NCI-H69 (cell line): Measurements from ENCODE around the gene LRRC8E.

Source experiments
- DNase-seq: peaks from one replicate; lab custom pipeline; 2025; lab: John Stamatoyannopoulos, UW

LRRC8E gene

DNA sequence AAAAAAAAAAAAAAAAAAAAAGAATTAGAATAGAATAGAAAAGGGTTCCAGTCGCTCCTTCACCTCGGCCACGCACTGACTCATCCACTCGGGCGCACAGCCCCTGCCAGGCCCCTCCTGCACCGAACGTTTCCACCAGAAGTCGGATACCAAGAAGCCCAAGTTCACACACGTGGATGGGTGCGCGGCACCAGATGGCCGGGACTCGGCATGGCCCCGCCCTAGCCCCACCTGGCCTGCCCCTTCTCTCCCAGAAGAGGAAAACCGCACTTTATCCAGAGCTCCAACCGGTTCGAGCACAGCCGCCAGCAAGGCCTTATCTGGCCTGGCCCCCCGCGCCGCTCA lies 20.0 kb upstream of the LRRC8E start:
- no peak for DNase-seq

DNA sequence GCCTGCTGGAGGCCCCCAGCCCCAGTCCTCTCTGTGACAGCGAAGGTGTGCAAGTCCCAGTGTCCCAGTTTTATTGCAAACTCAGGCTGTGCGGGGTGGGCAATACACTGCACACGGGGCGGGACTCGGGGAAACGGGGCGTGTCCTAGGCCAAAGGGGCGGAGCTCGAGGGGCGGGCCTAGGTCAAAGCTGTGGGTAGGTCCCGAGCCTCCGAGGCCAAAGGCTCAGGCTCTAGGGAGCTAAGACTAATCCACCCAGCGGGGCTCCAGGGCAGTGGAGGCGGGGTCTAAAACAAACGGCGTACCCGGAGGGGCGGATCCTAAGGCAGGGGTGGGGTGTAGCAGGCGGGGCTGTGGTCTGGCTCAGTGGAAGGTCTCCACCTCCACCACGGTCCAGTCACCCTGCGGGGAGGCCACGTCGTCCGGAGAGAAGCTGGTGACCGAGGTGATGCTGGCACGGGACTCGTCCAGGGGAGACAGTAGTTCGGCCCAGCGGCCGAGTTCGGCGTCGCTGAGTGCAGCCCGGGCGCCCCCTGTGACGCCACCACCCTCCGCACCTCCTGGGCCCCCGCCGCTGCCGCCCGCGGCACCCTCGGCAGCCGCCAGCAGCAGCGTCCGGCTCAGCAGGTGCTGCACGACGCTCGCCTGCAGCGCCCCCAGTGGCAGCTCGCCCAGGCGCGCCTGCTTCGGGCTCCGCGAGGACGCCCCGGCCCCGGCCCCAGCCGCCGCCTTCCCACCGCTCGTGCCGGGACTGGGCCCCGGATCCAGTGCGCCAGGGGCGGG lies 19.4 kb upstream of the LRRC8E start:
- DNase-seq: no peak

DNA sequence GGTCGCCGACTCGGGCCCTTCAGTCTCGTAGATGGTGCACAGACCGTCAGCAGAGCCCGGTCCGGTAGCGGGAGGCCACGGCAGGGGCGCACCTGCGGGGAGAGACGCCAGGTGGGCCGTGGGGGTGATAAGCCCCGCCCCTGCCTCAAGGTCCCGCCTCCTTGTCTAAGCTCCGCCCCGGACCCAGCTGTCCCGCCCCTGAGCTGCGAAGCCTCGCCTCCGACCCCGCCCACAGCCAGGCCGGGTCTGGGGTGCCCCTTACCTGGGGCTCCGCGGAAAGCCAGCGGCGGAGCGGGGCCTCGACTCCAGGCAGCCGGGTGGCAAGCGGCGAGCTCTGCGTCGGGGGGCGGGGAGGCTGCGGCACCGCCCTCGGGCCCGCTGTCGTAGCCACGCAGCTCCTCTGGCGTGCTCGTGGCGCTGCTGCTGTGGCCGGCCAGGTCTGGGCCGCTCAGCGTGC lies 18.8 kb upstream of the LRRC8E start:
- DNase-seq: no peak

DNA sequence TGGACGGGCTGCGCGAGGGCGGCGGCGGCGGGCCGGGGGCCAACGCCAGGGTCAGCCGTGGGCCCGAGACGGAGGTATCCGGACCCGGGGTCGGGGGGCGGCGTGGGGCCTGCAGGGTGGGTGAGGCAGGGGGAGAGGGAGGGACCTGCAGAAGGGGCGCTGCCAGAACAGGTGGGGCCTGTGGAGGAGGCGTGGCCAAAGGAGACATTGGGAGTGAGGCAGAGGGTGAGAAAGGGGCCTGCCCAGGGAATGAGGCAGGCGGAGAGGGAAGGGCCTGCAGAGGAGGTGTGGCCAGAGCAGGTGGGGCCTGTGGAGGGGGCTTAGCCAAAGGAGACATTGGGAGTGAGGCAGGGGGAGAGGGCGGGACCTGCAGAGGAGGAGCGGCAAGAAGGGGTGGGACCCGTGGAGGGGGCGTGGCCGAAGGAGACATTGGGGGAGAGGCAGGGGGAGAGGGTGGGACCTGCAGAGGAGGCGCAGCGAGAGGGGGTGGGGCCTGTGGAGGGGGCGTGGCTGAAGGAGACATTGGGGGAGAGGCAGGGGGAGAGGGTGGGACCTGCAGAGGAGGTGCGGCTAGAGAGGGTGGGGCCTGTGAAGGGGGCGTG lies 18.3 kb upstream of the LRRC8E start:
- peak; percentile 54 for DNase-seq

DNA sequence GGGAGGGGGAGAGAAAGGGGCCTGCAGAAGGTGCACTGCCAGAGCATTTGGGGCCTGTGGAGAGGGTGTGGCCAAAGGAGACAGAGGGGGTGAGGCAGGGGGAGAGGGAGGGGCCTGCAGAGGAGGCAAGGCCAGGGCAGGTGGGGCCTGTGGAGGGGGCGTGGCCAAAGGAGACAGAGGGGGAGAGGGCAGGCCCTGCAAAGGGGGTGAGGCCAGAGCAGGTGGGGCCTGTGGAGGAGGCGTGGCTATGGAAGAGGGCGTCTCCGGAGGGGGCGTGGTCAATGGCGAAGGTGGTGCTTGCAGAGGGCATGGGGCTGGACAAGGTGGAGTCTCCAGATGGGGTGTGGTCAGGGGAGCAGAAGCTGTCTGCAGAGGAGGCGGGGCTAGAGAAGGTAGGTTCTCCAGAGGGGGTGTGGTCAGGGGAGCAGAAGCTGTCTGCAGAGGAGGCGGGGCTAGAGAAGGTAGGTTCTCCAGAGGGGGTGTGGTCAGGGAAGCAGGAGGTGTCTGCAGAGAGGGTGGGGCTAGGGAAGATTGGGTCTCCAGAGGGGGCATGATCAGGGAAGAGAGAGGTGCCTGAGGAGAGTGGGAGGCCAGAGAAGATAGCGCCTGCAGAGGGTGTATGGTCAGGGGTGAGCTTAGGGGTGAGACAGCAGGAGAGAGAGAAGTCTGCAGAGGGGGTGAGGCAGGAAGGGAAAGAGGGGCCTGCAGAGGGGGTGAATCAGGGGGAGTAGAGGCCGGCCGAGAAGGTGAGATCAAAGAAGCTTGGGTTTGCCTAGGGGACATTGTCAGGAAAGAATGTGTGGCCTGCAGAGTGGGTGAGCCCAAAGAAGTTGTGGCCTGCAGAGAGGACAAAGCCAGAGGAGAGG lies 17.5 kb upstream of the LRRC8E start:
- peak; percentile 68 for DNase-seq

DNA sequence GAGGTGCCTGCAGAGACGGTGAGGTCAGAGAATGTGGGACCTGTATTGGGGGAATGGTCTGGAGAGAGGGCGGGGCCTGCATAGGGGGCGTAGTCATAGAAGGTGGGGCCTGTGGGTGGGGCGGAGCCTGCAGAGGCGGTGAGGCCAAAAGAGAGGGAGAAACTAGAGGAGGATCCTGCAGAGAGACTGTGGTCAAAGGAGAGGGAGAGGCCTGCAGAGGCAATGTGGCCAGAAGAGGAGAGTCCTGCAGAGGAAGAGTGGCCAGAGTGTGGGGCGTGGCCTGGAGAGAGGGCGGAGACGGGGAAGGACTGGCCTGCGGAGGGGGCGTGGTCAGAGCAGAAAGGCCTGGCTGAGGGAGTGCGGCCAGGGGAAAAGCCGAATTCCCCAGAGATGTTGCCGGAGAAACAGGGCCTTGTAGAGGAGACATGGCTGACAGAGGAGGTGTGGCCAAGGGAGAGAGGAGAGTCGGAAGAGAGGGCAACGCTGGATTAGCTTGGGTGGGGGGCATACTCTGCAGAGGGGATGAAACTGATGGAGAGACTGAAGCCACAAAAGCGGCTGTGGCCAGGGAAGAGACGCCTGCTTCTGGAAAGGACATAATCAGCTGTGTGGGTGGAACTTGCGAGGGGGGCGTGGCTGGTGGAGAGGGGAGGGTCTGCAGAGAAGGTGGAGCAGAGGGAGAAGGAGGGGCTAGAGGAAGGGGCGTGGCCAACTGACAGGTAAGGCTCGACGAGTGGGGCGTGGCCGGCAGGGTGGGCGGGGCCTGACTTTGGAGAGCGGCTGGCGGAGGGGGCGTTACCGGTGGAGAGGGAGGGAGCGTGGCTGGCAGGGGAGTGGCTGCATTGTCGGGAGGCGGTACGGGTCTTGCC lies 16.6 kb upstream of the LRRC8E start:
- peak; percentile 96 for DNase-seq

DNA sequence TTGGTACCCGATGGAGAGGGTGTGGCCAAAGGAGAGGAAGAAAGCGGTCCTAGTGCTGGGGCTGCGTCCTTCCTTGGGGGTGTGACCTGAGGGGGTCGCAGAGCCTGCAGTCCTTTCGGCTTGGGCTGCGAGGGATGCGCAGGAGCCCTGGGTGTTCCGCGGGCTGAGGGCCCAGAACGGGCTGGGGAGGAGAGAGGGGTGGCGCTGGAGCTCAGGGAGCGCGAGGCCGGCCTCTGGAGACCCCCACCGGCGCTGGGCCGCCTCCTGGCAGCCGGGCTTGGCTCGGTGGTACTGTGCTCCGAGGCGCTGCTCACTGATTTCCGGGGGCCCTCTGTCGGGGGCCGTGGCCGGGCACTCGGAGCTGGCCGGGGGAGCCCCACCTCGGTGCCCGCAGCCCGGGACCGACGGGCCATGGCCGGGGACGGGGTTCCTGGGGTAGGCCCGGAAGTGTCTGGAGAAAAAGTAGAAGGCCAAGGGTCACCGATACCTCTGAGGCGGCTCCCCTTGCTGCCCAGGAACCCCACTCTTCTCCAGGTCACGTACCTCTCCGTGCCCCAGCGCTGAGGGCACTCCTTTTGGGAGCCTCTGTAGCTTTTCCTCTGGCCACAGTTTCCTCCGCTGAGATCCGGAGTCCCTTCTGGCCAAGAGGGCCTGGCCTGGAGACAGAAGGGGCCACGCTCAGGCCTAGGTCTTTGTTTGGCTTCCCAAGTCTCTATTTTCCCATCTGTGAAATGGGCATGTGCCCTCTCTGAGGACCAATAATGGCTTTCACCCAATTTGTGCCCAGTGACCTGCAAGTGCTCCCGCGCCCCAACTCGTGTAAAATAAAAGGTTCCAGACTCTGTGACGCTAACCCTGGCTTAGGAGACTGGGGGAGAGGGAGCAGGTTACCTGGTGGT lies 15.8 kb upstream of the LRRC8E start:
- DNase-seq: no peak

DNA sequence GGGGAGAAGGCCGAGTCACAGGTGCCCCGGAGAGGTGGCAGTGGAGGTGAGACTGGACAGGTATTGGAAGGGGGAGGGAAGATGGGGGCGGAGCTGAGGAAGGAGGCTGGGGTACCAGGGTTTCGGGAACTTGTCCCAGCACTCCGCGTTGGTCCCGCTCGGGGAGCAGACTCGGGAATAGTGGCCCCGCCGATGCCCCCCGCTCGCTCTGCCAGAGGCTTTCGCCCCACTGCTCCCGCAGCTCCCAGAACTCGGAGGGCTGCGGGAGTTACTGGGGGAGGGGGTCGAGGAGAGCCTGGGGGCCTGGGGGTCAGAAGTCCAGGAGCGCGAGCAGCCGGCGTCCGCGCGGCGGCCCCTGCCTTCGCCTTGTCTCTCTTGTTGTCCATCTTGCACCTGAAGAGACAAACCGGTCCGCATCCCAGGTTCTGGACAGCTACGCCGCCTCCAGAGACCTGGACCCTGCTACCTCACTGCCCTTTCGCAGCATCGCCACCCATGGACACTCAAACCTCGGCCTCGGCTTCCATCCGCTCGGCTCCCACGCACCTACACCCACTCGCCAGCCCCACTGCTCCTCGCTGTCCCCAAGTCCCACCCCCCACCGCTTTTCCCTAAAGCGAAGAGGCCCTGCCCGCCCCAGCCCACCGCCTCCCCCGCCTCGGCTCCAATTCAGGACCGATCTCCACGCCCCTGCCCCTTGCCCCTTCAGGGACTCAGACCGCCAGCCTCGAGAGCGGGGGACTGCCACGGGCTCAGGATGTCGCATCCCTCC lies 14.8 kb upstream of the LRRC8E start:
- no peak for DNase-seq

DNA sequence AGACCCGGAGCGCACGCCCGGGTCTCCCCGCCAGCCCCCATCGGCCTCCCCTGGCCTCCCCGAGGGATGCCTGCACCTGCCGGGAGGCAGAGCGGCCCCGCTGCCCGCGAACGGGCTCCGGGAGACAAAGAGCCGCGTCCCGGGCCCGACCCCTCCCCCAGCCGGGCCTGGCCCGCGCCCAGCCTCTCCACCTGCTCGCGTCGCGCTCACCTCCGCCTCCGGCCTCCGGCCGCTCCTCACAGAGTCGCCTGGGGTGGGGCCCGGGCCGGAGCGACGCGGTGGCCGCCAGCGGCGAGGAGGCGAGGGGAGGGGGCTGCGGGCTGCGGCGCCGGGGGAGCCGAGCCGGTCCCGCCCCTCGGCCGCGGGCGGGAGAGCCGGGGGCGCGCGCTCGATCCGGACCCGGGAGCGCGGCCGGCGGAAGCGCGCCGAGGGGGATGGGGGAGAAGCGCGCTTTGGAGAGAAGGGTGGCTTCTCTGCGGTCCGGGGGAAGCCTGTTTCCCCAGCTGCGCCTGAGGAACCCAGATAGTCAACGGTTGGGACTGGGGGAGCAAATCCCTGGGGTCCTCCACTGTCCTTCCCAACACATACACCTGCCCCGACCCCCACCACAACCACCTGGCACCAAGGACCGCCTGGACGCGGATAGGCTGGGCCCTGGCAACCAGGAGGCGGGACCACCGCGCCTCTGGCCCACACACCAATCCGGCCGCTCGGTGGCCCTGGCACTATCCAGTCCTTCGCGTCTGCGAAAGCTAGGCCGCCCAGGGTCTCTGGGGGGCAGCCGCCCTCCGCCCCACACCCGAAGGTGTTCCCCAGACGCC lies 14.0 kb upstream of the LRRC8E start, which contains the start of gene PRR36:
Gene PRR36 (minus strand): TSS at position 315 of the 821 bp plus-strand sequence. CDS start 701 bp downstream, outside the sequence.
- peak; percentile 95 for DNase-seq

DNA sequence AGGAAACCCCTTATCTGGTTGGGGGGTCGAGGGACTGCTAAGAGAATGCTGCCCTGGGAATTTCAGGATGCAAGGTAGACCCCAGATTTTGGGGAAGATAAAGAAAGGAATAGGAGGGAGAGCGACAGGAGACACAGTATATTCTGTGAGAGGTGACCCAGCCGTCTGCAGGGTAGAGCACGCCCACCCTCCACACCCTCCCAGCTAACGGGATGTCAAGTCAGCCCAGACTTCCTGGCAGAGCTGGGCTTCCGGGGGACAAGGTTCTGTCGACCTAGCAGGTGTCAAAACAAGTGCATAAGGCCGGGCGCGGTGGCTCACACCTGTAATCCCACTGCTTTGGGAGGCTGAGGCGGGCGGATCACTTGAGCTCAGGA lies 13.4 kb upstream of the LRRC8E start:
- DNase-seq: no peak

DNA sequence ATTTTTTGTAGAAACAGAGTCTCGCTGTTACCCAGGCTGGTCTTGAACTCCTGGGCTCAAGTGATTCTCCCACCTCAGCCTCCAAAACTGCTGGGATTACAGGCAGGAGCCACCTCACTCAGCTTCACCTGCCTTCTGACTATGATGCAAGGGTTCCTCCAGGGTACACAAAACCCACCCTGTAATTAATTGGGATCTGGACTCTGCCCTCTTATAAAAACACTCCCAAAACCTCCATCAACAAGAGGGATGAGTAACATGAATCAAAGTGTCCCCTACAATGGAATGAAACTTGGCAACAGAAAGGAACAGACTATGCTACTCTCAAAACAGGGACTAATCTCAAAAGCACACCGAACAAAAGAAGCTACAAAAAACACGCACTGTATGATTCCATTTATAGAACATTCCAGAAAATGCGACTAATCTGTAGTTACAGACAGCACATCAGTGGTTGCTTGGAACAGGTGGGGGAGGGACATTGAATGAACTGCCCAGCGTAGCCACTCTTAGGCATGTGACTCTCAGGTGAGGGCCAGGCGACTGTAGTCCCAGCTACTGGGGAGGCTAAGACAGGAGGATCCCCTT lies 11.0 kb upstream of the LRRC8E start:
- DNase-seq: no peak

DNA sequence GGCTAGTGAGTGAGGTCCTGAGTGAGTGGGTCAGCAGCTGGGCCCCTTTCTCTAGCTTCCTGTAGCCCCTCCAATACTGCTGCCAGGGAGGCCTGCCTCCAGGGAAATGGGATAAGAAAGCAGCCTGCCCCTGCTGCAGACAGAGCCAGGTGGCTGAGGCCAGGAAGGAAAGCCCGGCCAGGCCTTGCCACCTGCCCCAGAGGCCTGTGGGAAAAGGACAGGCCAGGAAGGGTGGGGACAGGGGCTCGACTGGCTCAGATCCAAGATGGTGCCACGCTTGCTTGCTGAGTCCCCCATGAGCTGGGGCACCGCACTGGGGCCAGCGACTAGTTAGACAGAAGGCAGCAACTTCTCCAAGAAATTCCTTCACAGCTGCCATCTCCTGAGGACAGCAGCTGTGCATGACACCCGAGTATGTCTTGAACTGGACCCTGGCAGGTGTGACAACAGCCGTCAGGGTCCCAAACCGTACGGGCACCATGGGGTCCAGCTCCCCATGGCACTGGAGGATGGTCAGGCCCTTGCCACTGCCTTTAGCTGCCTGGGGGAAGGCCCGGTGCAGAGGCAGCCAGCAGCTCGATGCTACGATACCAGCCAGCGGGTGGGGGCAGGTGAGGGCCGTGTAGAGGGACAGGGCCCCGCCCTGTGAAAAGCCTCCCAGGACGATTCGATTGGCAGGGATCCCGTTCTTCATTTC lies 9.1 kb upstream of the LRRC8E start:
- no peak for DNase-seq

DNA sequence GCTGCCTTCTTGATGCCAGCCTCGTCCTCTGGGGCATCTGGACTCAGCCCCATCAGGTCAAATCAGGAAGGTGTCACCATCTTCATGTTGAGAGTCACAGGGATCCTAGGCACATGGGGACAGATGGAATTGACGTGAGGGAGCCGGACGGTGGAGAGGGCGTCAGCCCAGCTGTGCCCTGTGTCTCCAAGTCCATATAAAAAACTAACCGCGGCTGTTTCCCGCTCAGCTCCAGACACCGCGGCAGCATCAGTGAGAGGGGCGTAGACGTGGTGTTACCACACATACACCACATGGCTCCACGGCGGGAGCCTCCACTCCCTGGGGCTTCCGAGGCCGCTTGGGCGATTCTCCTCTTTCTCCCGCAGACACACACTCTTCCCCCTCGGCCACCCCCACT lies 8.5 kb upstream of the LRRC8E start:
- DNase-seq: peak; percentile 52

DNA sequence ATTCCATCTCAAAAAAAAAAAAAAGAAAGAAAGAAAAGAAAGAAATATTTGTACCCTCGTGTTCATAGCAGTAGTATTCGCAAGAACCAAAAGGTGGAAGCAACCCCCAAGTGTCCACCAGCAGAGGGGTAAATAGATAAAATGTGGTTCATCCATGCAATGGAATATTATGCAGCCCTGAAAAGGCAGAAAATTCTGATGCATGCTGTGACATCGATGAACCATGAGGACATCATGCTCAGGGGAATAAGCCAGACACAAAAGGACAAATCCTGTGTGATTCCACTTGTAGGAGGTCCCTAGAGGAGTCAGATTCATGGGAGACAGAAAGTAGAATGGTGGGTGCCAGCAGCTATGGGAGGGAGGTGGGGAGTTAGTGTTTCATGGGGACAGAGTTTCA lies 6.4 kb upstream of the LRRC8E start:
- no peak for DNase-seq

DNA sequence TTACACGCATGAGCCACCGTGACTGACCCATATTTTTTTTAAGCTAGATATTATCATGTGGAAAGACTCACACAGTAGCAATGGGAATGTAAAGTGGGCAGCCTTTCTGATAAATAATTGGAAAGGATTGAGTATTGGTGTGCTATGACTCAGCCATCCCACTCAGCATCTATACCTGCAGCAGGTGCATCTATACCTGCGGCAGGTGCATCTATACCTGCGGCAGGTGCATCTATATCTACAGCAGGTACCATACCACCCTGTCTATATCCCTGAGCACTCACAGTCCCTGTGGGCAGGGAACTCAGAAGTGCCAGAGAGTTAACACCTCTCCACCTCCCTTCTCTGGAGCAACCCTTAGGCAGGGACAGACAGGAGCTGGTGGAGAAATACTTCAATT lies 5.2 kb upstream of the LRRC8E start:
- no peak for DNase-seq

DNA sequence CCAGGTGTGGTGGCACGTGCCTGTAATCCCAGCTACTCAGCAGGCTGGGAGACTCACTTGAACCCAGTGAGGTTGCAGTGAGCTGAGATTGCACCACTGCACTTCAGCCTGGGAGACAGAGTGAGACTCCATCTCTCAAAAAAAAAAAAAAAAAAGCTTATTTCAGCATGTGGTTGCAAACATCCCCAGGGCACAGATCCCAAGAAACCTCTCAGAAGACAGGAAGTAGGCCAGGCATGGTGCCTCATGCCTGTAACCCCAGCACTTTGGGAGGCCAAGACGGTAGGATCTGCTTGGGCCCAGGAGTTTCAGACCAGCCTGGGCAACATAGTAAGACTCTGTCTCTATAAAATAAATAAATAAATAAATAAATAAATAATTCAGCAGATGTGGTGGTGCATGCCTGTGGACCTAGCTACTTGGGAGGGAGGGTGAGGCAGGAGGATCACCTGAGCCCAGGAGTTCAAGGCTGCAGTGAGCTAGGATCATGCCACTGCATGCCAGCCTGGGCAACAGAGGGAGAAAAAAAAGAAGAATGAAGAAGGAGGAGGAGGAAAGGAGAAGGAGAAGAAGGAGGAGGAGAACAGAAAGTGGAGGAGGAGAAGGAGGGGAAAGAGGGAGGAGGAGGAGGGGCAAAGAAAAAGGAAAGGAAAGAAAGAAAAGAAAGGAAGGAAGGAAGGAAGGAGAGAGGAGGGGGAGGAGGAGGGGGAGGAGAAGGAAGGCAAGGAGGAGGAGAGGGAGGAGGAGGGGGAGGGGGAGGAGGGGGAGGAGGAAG lies 4.3 kb upstream of the LRRC8E start:
- peak; percentile 25 for DNase-seq

DNA sequence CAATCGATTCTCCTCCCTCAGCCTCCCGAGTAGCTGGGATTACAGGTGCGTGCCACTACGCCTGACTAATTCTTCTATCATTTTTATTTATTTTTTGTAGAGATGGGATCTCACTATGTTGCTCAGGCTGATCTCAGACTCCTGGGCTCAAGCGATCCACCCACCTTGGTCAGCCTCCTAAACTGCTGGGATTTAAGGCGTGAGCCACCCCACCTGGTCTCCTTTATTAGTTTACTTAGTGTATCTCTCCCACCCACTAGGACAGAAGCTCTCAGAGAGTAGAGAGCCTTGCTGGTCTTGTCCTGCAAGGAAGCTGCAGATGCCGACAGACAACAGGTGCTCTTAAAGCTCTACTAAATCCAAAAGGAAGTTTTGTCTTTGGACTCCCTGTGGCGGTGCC lies 2.5 kb upstream of the LRRC8E start:
- no peak for DNase-seq
